HUES64 (cell line): ENCODE measurements around the gene ANXA7.
"Not testable (repeated sequence)": the region's sequence is repeated elsewhere in the genome, so short reads cannot be mapped to it uniquely, and the experiment has no call there.

ENCODE experiments used
- H3K27ac ChIP-seq: 2 replicates; pipeline ENCODE4 v1.7.0; 2013; ENCODE audit warnings: low read depth, low read length, inconsistent platforms
- H3K27me3 ChIP-seq: 2 replicates; pipeline ENCODE4 v1.6.1; 2013; ENCODE audit warnings: mild to moderate bottlenecking, low read length; ENCODE audit not compliant: insufficient read depth
- H3K36me3 ChIP-seq: 2 replicates; pipeline ENCODE4 v1.6.1; 2013; ENCODE audit warnings: mild to moderate bottlenecking, low read length; ENCODE audit not compliant: insufficient read depth
- H3K4me1 ChIP-seq: 2 replicates; pipeline ENCODE4 v1.6.1; 2013; ENCODE audit warnings: mild to moderate bottlenecking, low read length, moderate library complexity; ENCODE audit not compliant: insufficient read depth
- H3K4me3 ChIP-seq: 2 replicates; pipeline ENCODE4 v1.5.1; 2013; ENCODE audit warnings: mild to moderate bottlenecking, low read length, moderate library complexity
- H3K9ac ChIP-seq: 2 replicates; pipeline ENCODE4 v1.6.1; 2013; ENCODE audit warnings: mild to moderate bottlenecking, low read depth, low read length
- H3K9me3 ChIP-seq: 2 replicates; pipeline ENCODE4 v1.6.1; 2013; ENCODE audit warnings: low read depth, low read length; ENCODE audit not compliant: insufficient read depth
- WGBS: fragments of 150-250, 120-280 bp; methylation state at CpG from one replicate; pipeline ENCODE4 v1.1.7; 2013; ENCODE audit warnings: missing lambda C conversion rate; 5-methylcytosine and 5-hydroxymethylcytosine counted together

ANXA7 gene

GRCh38 chr10:73406846-73407245, 7.0 kb downstream of the ANXA7 start:
- Histone ChIP-seq H3K27ac (no peak overlapping the region), H3K27me3 (no peaks in the 10 kb centered on the region), H3K36me3 (no peaks in the 10 kb centered on the region; the same call in 1 of the 2 replicates), H3K9ac (no peak overlapping the region), H3K4me1 (no peaks in the 10 kb centered on the region), H3K9me3 (no peaks in the 10 kb centered on the region), H3K4me3 (no peak overlapping the region)
- 92% methylated on average over 5 of the region's 5 CpGs for WGBS

GRCh38 chr10:73405556-73405955, 8.3 kb downstream of the ANXA7 start:
- Histone ChIP-seq H3K4me1 (no peaks in the 10 kb centered on the region), H3K27ac (no peak overlapping the region), H3K9ac (no peak overlapping the region), H3K27me3 (no peaks in the 10 kb centered on the region), H3K9me3 (no peaks in the 10 kb centered on the region), H3K4me3 (no peak overlapping the region), H3K36me3 (no peaks in the 10 kb centered on the region; the same call in 1 of the 2 replicates)
- 99% methylated on average over 3 of the region's 3 CpGs for WGBS

- 94% methylated on average over 9 of the region's 9 CpGs for WGBS
Observed at GRCh38 chr10:73404690-73405089, 9.2 kb downstream of the ANXA7 start.

GRCh38 chr10:73401636-73402035, 12.2 kb downstream of the ANXA7 start:
- Histone ChIP-seq H3K4me3 (no peak overlapping the region), H3K36me3 (peaks cover 17% of the 10 kb centered on the region), H3K4me1 (no peaks in the 10 kb centered on the region), H3K27ac (no peak overlapping the region), H3K27me3 (no peaks in the 10 kb centered on the region), H3K9me3 (no peaks in the 10 kb centered on the region), H3K9ac (no peak overlapping the region)
- 98% methylated on average over 6 of the region's 6 CpGs for WGBS

More at GRCh38 chr10:73404690-73405089, 9.2 kb downstream of the ANXA7 start:
- Histone ChIP-seq H3K36me3 (no peaks in the 10 kb centered on the region; the same call in 1 of the 2 replicates), H3K4me1 (no peaks in the 10 kb centered on the region), H3K4me3 (no peak overlapping the region), H3K9ac (no peak overlapping the region), H3K9me3 (no peaks in the 10 kb centered on the region), H3K27me3 (no peaks in the 10 kb centered on the region), H3K27ac (no peak overlapping the region)

GRCh38 chr10:73399063-73399462, 14.8 kb downstream of the ANXA7 start:
- Histone ChIP-seq H3K36me3 (peaks cover 36% of the 10 kb centered on the region), H3K9ac (no peak overlapping the region), H3K4me3 (no peak overlapping the region), H3K27me3 (no peaks in the 10 kb centered on the region), H3K4me1 (no peaks in the 10 kb centered on the region), H3K9me3 (0 out of 2 replicates have a peak, but pooled peaks cover 3% of the 10 kb centered on the region), H3K27ac (no peak overlapping the region)
- 92% methylated on average over 4 of the region's 4 CpGs for WGBS

- no peak overlapping the region for H3K9ac ChIP-seq
- WGBS: 98% methylated on average over 4 of the region's 6 CpGs
- H3K9me3 ChIP-seq: 0 out of 2 replicates have a peak, but pooled peaks cover 3% of the 10 kb centered on the region
- H3K36me3 ChIP-seq: peaks cover 36% of the 10 kb centered on the region
- no peaks in the 10 kb centered on the region for H3K4me1 ChIP-seq
- no peaks in the 10 kb centered on the region for H3K27me3 ChIP-seq
- no peak overlapping the region for H3K4me3 ChIP-seq
- H3K27ac ChIP-seq: no peak overlapping the region
Observed at GRCh38 chr10:73398024-73398423, 15.8 kb downstream of the ANXA7 start.

- H3K36me3 ChIP-seq: peaks cover 50% of the 10 kb centered on the region
- not testable (repeated sequence) for H3K4me3 ChIP-seq, H3K9me3 ChIP-seq, H3K27me3 ChIP-seq, H3K27ac ChIP-seq, H3K9ac ChIP-seq, H3K4me1 ChIP-seq
- 97% methylated on average over 2 of the region's 4 CpGs for WGBS
Observed at GRCh38 chr10:73394325-73394724, 19.5 kb downstream of the ANXA7 start.

GRCh38 chr10:73388228-73388627, 25.6 kb downstream of the ANXA7 start:
- peaks cover 67% of the 10 kb centered on the region for H3K36me3 ChIP-seq

GRCh38 chr10:73386583-73386982, 27.3 kb downstream of the ANXA7 start:
- Histone ChIP-seq H3K4me3 (no peak overlapping the region), H3K27ac (no peak overlapping the region), H3K4me1 (no peaks in the 10 kb centered on the region), H3K36me3 (peaks cover 80% of the 10 kb centered on the region), H3K9me3 (no peaks in the 10 kb centered on the region), H3K9ac (no peak overlapping the region), H3K27me3 (no peaks in the 10 kb centered on the region)
- 95% methylated on average over 7 of the region's 7 CpGs for WGBS

More at GRCh38 chr10:73388228-73388627, 25.6 kb downstream of the ANXA7 start:
- Histone ChIP-seq H3K4me3 (no peak overlapping the region), H3K9me3 (no peaks in the 10 kb centered on the region), H3K27me3 (no peaks in the 10 kb centered on the region), H3K9ac (no peak overlapping the region), H3K4me1 (no peaks in the 10 kb centered on the region), H3K27ac (no peak overlapping the region)
- WGBS: 98% methylated on average over 4 of the region's 4 CpGs

- WGBS: 92% methylated on average over 1 of the region's 1 CpG
- H3K36me3 ChIP-seq: peaks cover 79% of the 10 kb centered on the region
- H3K4me3 ChIP-seq: no peak overlapping the region
- H3K9me3 ChIP-seq: no peaks in the 10 kb centered on the region
- no peak overlapping the region for H3K9ac ChIP-seq
- H3K27ac ChIP-seq: no peak overlapping the region
- no peaks in the 10 kb centered on the region for H3K4me1 ChIP-seq
- H3K27me3 ChIP-seq: no peaks in the 10 kb centered on the region
Observed at GRCh38 chr10:73379064-73379748, 34.7 kb downstream of the ANXA7 start.

- Histone ChIP-seq H3K4me1 (no peaks in the 10 kb centered on the region), H3K9ac (no peak overlapping the region), H3K27me3 (no peaks in the 10 kb centered on the region), H3K27ac (no peak overlapping the region), H3K9me3 (no peaks in the 10 kb centered on the region), H3K36me3 (peaks cover 66% of the 10 kb centered on the region), H3K4me3 (no peak overlapping the region)
- 91% methylated on average over 3 of the region's 3 CpGs for WGBS
Observed at GRCh38 chr10:73376679-73377078, 37.2 kb downstream of the ANXA7 start.

GRCh38 chr10:73368238-73368637, 45.6 kb downstream of the ANXA7 start:
- Histone ChIP-seq H3K9ac (no peak overlapping the region), H3K36me3 (peaks cover 18% of the 10 kb centered on the region), H3K4me1 (no peaks in the 10 kb centered on the region), H3K4me3 (no peak overlapping the region), H3K27me3 (no peaks in the 10 kb centered on the region), H3K27ac (no peak overlapping the region), H3K9me3 (no peaks in the 10 kb centered on the region)
- WGBS: 99% methylated on average over 4 of the region's 4 CpGs
